Transverse colon (tissue), 4 donors: ENCODE data around the gene HSF2BP. TPM values are rescaled to one million over a fixed set of nuclear protein-coding genes. Genes with fewer than 3 reads are reported as not detected.

ENCODE experiments used
- DNase-seq: peaks from one replicate; pipeline ENCODE4 v3.0.0-alpha.2; 2019
- H3K27ac ChIP-seq, 4 donors: fragments of 200-600 bp; sonication (generic); 2 replicates each; pipeline ENCODE4 v1.5.1; 2016 to 2018; ENCODE audit warnings: inconsistent platforms in 4 of 4
- H3K27me3 ChIP-seq: fragments of 200-600 bp; sonication (generic); 2 replicates; pipeline ENCODE4 v1.5.1; 2017; ENCODE audit warnings: inconsistent platforms
- H3K36me3 ChIP-seq, 4 donors: fragments of 200-600 bp; sonication (generic); 2 replicates each; pipeline ENCODE4 v1.5.1; 2017 to 2019; ENCODE audit warnings: inconsistent platforms in 4 of 4
- H3K4me1 ChIP-seq, 4 donors: fragments of 200-600 bp; sonication (generic); 2 replicates each; pipeline ENCODE4 v1.5.1; 2017 to 2020; ENCODE audit warnings: inconsistent platforms in 4 of 4
- H3K4me3 ChIP-seq, 4 donors: fragments of 200-600 bp; sonication (generic); 1 replicate in 1 of 4; 2 replicates in 3 of 4; pipeline versions ENCODE4 v1.5.1 to v1.6.1; 2017 to 2019; ENCODE audit warnings: inconsistent platforms in 4 of 4
- H3K9me3 ChIP-seq, 2 donors: fragments of 200-600 bp; sonication (generic); 2 replicates each; pipeline ENCODE4 v1.5.1; 2017 to 2019; ENCODE audit warnings: inconsistent platforms in 2 of 2
- EP300 ChIP-seq: sonication (generic); formaldehyde crosslinking; IDR thresholded peaks from one replicate; pipeline ENCODE4 v1.6.1; 2017; ENCODE audit warnings: antibody characterized with exemption, low read depth
- POLR2A ChIP-seq: fragments of 450-650 bp; IDR thresholded peaks from one replicate; pipeline ENCODE4 v1.6.1; 2016; ENCODE audit warnings: antibody characterized with exemption, mild to moderate bottlenecking, moderate library complexity
- POLR2AphosphoS5 ChIP-seq, 3 donors: sonication (generic); formaldehyde crosslinking; IDR thresholded peaks; one replicate each; pipeline ENCODE4 v1.6.1; 2016; ENCODE audit warnings: antibody characterized with exemption in 3 of 3
- WGBS, 2 donors: methylation state at CpG; one replicate each; pipeline ENCODE4 v1.1.5; 2018; ENCODE audit warnings: low coverage in 1 of 2; 5-methylcytosine and 5-hydroxymethylcytosine counted together
- in situ Hi-C, 4 donors: fragments of 200-750 bp; cut with MboI; loops; one replicate each; pipeline versions ENCODE4 v1.15.0 to v1.15.1; 2017; ENCODE audit warnings: low sequenced_read_pairs in 3 of 4, low pct_ligation_motif_present in 1 of 4, low pct_unique_long_range_greater_than_20kb in 1 of 4
- intact Hi-C: fragments of 100-400 bp; cut with DNase I; formaldehyde crosslinking; loops from one replicate; pipeline ENCODE4 v1.15.1; 2023; ENCODE audit warnings: low total_unique reads
- total RNA-seq, 4 donors: library from RNA; depleted of rRNA; stranded (reverse); fragments of >200 nt; gene quantifications; one replicate each; pipeline ENCODE4 v1.1.0, GENCODE V29; 2016
- TF ChIP-seq, protein P1 (sequence below), 5 experiments: fragments of 200-600 bp in 3 of 5; fragments of 450-650 bp in 2 of 5; sonication (generic) in 3 of 5; IDR thresholded peaks; 1 replicate in 2 of 5; 2 replicates in 3 of 5; pipeline ENCODE4 v1.5.1; 2016 to 2017; ENCODE audit warnings: antibody characterized with exemption in 5 of 5, inconsistent platforms in 3 of 5, mild to moderate bottlenecking in 2 of 5, moderate library complexity in 1 of 5

Gene HSF2BP
- total RNA-seq, 4 donors from 2014 or later: 0.48 to 0.82 TPM; not detected in 2

DNA sequence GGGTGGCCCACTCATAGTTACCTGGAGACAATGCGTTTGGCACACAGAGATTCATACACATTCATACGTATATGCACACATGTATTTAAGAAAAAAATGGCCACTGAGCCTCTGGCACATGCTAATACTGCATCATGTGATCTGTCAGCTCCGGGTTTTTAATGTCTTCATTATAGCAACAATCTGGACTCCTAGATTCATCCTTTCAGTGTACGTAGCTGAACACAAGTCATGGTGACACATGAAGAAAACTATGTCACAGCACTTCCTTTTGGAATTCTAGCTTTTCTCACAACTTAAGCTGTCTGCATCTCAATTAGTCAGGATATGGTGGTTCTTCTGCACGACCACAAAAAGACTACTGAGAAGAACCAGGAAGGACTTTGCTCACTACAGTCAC, 24.7 kb downstream of the HSF2BP start:
- no peak for DNase-seq
- H3K36me3 ChIP-seq: no peaks in the 10 kb centered on the region
- no peaks in the 10 kb centered on the region for H3K9me3 ChIP-seq
- no peaks in the 10 kb centered on the region for H3K4me1 ChIP-seq
- H3K4me3 ChIP-seq: no peak overlapping the region
- in situ Hi-C loops (no loop called here), intact Hi-C loops (no loop called here)
- H3K27ac ChIP-seq: no peak overlapping the region
- TF ChIP-seq POLR2AphosphoS5 (IDR thresholded peaks at IDR 0.05) (no peak), POLR2A (no peak)
- TF ChIP-seq, protein P1, sequence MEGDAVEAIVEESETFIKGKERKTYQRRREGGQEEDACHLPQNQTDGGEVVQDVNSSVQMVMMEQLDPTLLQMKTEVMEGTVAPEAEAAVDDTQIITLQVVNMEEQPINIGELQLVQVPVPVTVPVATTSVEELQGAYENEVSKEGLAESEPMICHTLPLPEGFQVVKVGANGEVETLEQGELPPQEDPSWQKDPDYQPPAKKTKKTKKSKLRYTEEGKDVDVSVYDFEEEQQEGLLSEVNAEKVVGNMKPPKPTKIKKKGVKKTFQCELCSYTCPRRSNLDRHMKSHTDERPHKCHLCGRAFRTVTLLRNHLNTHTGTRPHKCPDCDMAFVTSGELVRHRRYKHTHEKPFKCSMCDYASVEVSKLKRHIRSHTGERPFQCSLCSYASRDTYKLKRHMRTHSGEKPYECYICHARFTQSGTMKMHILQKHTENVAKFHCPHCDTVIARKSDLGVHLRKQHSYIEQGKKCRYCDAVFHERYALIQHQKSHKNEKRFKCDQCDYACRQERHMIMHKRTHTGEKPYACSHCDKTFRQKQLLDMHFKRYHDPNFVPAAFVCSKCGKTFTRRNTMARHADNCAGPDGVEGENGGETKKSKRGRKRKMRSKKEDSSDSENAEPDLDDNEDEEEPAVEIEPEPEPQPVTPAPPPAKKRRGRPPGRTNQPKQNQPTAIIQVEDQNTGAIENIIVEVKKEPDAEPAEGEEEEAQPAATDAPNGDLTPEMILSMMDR (IDR thresholded peaks at IDR 0.05): no peak
- H3K27me3 ChIP-seq: no peaks in the 10 kb centered on the region
- 77 to 79% methylated on average over 5 of the region's 5 CpGs for WGBS, 2 donors

DNA sequence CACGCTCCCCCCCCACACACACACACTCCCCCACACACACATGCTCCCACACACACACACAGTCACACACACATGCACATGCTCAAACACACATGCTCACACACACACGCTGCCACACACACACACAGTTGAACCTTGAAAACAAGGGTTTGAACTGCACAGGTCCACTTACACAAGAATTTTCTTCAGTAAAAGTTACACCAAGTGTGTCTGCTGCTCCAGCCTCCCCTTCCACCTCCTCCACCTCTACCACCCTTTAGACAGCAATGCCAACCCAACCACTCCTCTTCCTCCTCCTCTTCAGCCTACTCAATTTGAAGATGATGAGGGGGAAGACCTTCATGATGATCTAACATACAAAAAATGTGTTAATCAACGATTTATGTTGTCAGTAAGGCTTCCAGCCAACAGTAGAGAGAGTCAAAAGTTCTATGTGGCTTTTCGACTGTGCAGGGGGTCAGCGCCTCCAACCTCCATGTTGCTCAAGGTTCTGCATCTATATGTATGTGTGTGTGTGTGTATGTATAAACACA, 26.8 kb downstream of the HSF2BP start:
- intact Hi-C loops (no loop called here), in situ Hi-C loops (no loop called here)
- no peak overlapping the region for H3K4me3 ChIP-seq
- 40 to 76% methylated on average over 1 to 5 of the region's 5 CpGs for WGBS, 2 donors
- no peak overlapping the region for H3K27ac ChIP-seq
- no peak for TF ChIP-seq EP300
- TF ChIP-seq, protein P1 (IDR thresholded peaks at IDR 0.05): no peak
- peaks cover 0 to 3% (median 1%) of the 10 kb centered on the region in 4 donors for H3K4me1 ChIP-seq
- no peaks in the 10 kb centered on the region for H3K36me3 ChIP-seq
- no peak for DNase-seq
- H3K9me3 ChIP-seq: peaks cover 0 to 6% of the 10 kb centered on the region in 2 donors
- no peaks in the 10 kb centered on the region for H3K27me3 ChIP-seq

DNA sequence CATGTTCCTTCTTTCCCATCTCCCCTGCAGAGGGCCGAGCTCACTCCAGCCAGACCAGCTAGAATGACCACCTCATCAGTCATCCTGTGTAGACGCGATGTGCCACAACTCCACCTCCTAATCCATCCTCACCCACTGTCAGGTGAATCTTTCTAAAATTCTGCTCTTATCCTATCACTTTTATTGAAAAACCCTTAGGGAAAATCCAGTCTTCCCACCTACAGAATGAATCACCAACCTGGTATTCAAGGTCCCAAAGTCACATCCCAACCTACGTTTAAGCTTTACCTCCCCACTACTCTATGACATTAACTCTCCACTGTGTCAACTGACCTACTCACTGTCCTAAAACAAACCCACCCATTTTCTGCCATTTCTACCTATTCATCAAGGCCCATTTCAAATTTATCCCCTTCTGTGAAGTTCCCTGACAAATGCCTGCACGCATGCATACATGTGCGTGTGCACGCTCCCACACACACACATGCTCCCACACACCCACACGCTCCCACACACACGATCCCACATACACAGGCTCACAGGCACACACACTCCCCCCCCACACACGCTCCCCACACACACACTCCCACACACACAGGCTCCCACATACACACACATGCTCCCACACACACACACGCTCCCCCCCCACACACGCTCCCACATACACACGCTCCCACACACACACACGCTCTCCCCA, 27.7 kb downstream of the HSF2BP start:
- in situ Hi-C loops (no loop called here), intact Hi-C loops (no loop called here)

DNA sequence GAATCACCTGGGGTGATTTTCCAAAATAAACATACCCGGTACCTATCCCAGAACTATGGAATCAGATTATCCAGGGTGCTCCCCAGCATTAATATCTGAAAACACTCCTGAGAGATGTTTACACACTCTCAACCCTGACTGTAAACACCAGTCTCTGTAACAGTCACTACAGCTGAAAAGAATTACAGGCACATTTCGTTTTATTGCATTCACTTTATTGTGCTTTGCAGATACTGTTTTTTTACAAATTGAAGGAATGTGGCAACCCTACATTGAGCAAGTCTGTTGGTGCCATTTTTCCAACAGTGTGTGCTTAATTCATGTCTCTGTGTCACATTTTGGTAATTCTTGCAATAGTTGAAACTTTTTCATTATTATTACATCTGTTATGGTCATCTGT, 31.8 kb downstream of the HSF2BP start:
- peaks cover 0 to 6% of the 10 kb centered on the region in 2 donors for H3K9me3 ChIP-seq
- H3K27me3 ChIP-seq: no peaks in the 10 kb centered on the region
- DNase-seq: no peak
- TF ChIP-seq, protein P1 (IDR thresholded peaks at IDR 0.05): no peak
- TF ChIP-seq POLR2AphosphoS5 (IDR thresholded peaks at IDR 0.05) (no peak), EP300 (no peak), POLR2A (no peak)
- in situ Hi-C loops: no loop called here
- WGBS, 2 donors: 28 to 44% methylated on average over 2 of the region's 2 CpGs
- peaks cover 0 to 7% (median 3%) of the 10 kb centered on the region in 4 donors for H3K4me1 ChIP-seq
- intact Hi-C loops: no loop called here
- H3K4me3 ChIP-seq: no peak overlapping the region
- H3K36me3 ChIP-seq: no peaks in the 10 kb centered on the region
- H3K27ac ChIP-seq: peak overlapping the region in 1 of 4 donors; percentile 12

More for the DNA sequence above, 27.7 kb downstream of the HSF2BP start:
- Histone ChIP-seq H3K27me3 (no peaks in the 10 kb centered on the region), H3K4me3 (no peak overlapping the region), H3K4me1 (peaks cover 0 to 7% (median 3%) of the 10 kb centered on the region in 4 donors), H3K36me3 (no peaks in the 10 kb centered on the region), H3K27ac (no peak overlapping the region), H3K9me3 (peaks cover 0 to 6% of the 10 kb centered on the region in 2 donors)
- no peak for DNase-seq
- WGBS, 2 donors: 89 to 93% methylated on average over 5 to 14 of the region's 14 CpGs
- TF ChIP-seq, protein P1 (IDR thresholded peaks at IDR 0.05): no peak
- TF ChIP-seq EP300: no peak
- no peak for TF ChIP-seq POLR2A
- TF ChIP-seq POLR2AphosphoS5 (IDR thresholded peaks at IDR 0.05): no peak
